GM19452 (cell line): ENCODE data around the gene PPP2CA.
A peak's percentile ranks its signal among the peaks of the same experiment; 100 is the strongest.

ENCODE experiments used
- ATAC-seq: cut with Tn5 transposase; IDR thresholded peaks from one replicate; pipeline ENCODE4 v1.9.1; 2021; ENCODE audit not compliant: unreplicated experiment

The PPP2CA gene

DNA sequence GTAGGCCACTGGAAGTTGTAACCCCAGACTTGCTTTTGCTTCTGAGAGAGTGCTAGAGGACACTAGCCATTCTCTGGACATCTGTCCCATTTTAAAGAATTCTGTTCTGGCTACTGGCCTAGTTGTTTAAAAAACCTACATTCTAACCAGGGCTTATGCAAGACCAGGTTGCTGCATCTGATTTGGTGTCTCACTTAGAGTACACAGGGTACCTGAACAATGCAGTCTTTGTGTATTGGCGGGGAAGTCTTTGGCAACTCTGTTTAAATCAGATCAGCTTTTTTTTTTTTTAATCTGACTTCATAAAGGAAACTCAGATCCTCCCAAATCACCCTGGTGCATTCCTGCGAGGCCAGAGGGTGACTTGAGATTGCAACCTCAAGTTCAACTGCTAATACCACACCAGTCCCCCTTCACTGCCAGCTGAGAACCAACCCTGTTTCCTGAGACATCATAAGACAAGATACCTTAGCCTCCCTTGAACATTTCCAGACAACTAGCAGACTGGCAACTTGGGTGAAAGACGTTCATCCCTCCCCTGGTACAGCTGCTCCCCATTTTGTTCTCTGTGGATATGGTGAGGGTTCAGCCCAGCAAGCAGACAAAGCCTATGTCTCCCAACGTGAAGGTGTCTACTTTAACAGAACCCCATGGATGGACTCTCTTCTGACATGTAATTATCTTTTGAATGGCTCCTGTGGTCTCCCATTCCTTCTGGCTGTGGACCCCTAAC is 76.1 kb downstream of the PPP2CA start:
- ATAC-seq = no peak

DNA sequence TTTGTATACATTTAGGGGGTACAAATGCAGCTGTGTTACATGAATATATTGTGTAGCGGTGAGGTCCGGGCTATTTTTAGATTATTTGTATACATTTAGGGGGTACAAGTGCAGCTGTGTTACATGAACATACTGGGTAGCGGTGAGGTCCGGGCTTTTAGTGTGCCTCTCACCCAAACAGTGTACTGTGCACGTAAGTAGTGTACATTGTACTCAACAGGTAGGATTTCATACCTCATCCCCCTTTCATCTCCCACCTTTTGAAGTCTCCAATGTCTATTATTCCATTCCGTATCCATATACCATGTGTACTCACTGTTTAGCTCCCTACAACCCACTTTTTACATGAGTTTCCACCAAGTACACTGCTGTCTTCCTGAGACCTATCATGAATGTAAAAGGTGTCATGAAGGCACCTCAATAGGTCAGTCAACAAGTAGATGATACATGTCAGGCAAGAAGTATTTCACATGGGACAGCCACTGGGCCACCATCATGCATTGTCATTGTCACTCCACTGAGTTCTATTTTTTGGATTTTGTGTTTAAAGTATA is 76.8 kb downstream of the PPP2CA start:
- no peak for ATAC-seq

DNA sequence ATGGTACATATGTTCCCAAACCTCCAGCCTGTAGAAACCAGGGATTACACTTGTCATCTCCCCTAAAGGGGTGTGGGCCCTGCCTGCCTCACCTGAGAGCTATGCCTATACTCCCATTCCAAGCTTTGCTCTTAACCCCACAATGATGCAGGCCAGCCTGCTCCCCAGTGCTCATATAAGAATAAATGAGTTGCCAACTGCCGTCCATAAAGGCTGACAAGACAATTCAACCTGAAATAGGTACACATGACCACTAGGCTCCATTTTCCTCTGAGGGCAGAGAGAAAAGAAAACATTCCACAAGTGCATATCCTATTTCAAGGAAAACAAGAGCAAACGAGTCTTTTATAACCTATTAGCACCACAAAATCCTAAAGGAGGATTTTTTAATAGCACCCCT is 77.6 kb downstream of the PPP2CA start:
- ATAC-seq = no peak

DNA sequence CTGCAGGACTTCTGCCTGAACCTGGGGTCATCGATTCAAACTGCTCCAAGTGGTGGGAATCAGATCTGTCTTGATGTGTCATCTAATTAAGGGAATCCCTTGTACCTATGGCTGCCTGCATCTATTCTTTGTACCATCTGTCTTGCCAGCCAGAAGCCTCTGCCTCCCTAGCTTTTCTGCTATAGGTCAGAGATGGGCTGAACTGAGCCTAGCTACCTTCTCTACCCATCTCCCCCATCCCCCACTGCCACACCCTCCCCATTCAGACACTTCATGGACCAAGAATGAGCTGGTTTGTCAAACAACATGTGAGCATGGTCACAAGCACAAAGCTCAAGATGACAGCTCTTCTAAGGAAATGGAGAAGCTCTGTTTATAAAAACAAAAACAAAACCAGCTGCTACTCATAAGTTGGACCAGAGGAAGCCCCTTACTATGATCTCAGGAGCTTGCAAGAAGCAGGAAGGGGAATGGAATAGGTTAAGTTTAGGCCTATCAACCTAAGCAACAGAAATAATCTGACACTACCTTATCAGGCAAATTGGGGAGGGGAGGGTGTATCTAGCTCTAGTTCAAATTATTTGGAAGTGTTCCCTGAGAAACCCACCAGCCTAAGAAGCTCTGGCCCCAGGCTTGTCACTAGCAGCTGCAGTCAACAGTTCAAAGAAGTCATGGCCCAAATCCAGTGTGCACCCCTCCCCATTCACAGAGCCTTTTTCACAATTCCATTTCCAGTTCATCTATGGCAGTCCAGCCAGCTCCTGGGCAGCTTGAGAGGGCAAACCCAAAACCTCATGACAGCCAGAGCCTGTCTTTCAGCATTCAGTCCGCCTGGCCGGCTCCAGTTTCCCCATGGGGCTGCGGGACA is 79.0 kb downstream of the PPP2CA start:
- no peak for ATAC-seq

DNA sequence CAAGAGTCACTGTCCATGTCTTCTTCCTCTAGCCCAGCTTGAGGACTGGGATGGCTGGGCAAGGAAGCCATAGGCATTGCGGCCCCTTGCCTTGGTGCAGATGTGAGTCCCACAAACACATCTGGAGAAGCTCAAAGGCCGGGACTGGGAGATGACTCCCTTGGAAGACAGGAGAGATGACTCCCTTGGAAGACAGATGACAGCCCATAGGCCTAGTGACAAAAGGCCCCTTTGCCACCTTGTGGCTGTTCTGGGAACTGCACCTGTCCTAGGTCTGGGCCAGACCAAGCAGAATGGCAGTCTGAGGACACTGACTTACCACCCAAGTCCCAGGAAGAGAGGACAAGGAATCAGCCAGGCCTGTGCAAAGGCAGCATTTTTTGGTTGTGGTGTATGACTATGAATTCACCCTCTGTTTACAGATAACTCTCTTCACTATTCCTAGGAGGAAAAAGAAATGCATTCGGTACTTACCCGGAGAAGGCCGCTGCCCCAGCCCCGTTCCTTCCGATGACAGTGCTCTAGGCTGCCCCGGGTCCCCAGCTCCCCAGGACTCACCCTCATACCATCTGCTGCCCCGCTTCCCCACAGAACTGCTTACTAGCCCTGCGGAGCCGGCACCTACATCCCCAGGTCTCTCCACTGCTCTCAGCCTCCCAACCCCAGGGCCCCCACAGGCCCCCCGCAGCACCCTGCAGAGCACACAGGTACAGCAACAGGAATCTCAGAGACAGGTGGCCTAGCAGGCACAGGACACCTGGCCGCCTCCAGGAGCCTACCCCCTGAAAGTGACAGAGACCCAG is 79.9 kb downstream of the PPP2CA start:
- peak; percentile 71 for ATAC-seq

DNA sequence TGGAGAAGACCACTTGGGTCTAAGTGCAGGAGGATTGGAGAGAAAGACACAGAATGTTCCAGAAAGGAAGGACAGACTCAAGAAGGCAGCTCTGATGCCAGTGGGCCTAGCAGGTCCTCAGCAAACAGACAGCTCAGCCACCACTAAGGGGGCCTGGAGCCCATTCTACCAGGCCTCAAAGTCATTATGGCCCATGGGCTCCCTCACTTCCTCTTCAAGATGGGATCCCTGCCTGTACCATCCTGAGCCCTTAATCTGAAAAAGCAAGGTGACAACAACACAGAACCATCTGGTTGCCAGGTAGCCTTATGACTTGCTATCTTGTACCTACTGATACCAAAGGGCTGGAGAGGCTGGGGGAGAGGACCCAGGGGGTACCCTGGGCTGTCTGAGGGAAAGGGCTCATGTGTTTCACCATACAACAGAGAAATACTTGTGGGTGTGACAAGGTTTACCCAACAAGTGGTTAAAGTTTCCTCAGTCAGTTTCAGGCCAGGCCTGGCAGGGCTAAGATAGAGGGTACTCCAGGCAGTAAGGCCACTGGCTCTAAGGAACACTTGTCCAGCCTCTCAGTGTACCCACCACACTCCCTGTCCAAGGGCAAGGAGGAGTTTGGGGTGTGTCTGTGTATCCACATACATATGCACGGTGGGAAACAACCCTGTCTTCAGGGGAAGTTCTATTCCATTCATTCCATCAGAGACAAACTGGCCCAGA is 80.7 kb downstream of the PPP2CA start:
- no peak for ATAC-seq
